H1 (cell line): ENCODE measurements around the gene TRIM38. TPM values are rescaled to one million over a fixed set of nuclear protein-coding genes. Genes with fewer than 3 reads are reported as not detected.

Experiments
- CTCF ChIA-PET: fragments of 300-600 bp; sonication (Branson Sonifier 250); formaldehyde crosslinking; loops from one replicate; lab custom pipeline; 2021; ENCODE audit not compliant: partially characterized antibody; lab: Charles Lee
- POLR2A ChIA-PET: fragments of 300-600 bp; sonication (Branson Sonifier 250); formaldehyde crosslinking; loops from one replicate; lab custom pipeline; 2021; ENCODE audit warnings: inconsistent platforms; ENCODE audit not compliant: partially characterized antibody; lab: Charles Lee
- DNase-seq, 2 experiments: peaks; one replicate each; pipeline versions ENCODE4 v3.0.0 to v3.0.0-alpha.2; 2010 to 2022; ENCODE audit warnings: low spot score in 2 of 2, low read depth in 1 of 2, mixed read lengths in 1 of 2
- FAIRE-seq: peaks from 2 replicates; lab custom pipeline; 2011; peaks lifted over from hg19 to GRCh38; lab: Jason Lieb, UNC
- H2AFZ ChIP-seq: 2 replicates; pipeline ENCODE4 v1.8.1; 2012; ENCODE audit warnings: low read length, inconsistent platforms
- H2AK5ac ChIP-seq: 2 replicates; pipeline ENCODE4 v1.6.1; 2013; ENCODE audit warnings: low read depth, low read length
- H2BK120ac ChIP-seq: replicated peaks from 2 replicates; pipeline ENCODE3; 2013; ENCODE audit warnings: low read depth, low read length, inconsistent platforms
- H2BK12ac ChIP-seq: 2 replicates; pipeline ENCODE4 v1.6.1; 2013; ENCODE audit warnings: low read depth, low read length
- H2BK15ac ChIP-seq: 2 replicates; pipeline ENCODE4 v1.6.1; 2013; ENCODE audit warnings: low read length
- H2BK20ac ChIP-seq: 2 replicates; pipeline ENCODE4 v1.6.1; 2013; ENCODE audit warnings: low read length
- H2BK5ac ChIP-seq: 2 replicates; pipeline ENCODE4 v1.6.1; 2013; ENCODE audit warnings: low read depth, low read length
- H3K14ac ChIP-seq: 2 replicates; pipeline ENCODE4 v1.6.1; 2013; ENCODE audit warnings: inconsistent platforms; ENCODE audit not compliant: insufficient read length
- H3K18ac ChIP-seq: 2 replicates; pipeline ENCODE4 v1.6.1; 2013; ENCODE audit warnings: low read length; ENCODE audit errors: extremely low read depth
- H3K23ac ChIP-seq: 2 replicates; pipeline ENCODE4 v1.6.1; 2013; ENCODE audit warnings: inconsistent platforms; ENCODE audit not compliant: insufficient read length
- H3K23me2 ChIP-seq: 2 replicates; pipeline ENCODE4 v1.6.1; 2013; ENCODE audit warnings: low read depth, low read length
- H3K27ac ChIP-seq: 2 replicates; pipeline ENCODE4 v1.6.1; 2011; ENCODE audit warnings: low read depth, low read length, inconsistent platforms
- H3K27me3 ChIP-seq, 4 experiments: replicated peaks in 1 of 4; 1 replicate in 1 of 4; 2 replicates in 3 of 4; pipeline versions ENCODE4 v1.6.1 to v1.8.1; 2011 to 2013; ENCODE audit warnings: low read length in 3 of 4, mild to moderate bottlenecking in 3 of 4, inconsistent platforms in 2 of 4, mixed read lengths in 2 of 4, moderate library complexity in 1 of 4; ENCODE audit not compliant: control insufficient read depth in 3 of 4, insufficient read depth in 3 of 4; ENCODE audit errors: extremely low read depth in 1 of 4
- H3K36me3 ChIP-seq, 4 experiments: 2 replicates each; pipeline versions ENCODE4 v1.6.1 to v1.8.1; 2011 to 2013; ENCODE audit warnings: mild to moderate bottlenecking in 4 of 4, low read length in 3 of 4, moderate library complexity in 2 of 4, control low read depth in 1 of 4, inconsistent platforms in 1 of 4; ENCODE audit not compliant: insufficient read depth in 4 of 4, control insufficient read depth in 2 of 4
- H3K4ac ChIP-seq: replicated peaks from 2 replicates; pipeline ENCODE3; 2013; ENCODE audit warnings: low read length, low read depth, mixed read lengths, inconsistent platforms; ENCODE audit not compliant: insufficient read length
- H3K4me1 ChIP-seq, 4 experiments: replicated peaks in 1 of 4; 1 replicate in 1 of 4; 2 replicates in 3 of 4; pipeline versions ENCODE4 v1.6.1 to v1.8.1; 2011 to 2013; ENCODE audit warnings: low read length in 3 of 4, inconsistent platforms in 2 of 4, mixed read lengths in 1 of 4; ENCODE audit not compliant: insufficient read depth in 4 of 4, control insufficient read depth in 3 of 4
- H3K4me2 ChIP-seq, 2 experiments: 2 replicates each; pipeline versions ENCODE4 v1.6.1 to v1.8.1; 2011 to 2013; ENCODE audit warnings: low read depth in 2 of 2, low read length in 2 of 2, control low read depth in 1 of 2, inconsistent platforms in 1 of 2, mild to moderate bottlenecking in 1 of 2; ENCODE audit not compliant: insufficient read depth in 1 of 2
- H3K4me3 ChIP-seq, 4 experiments: fragments of 200-600, 300-600 bp in 1 of 4; sonication (generic), shearing (Covaris generic), sonication (Bioruptor Twin) in 1 of 4; 2 replicates each; pipeline versions ENCODE4 v1.5.1 to v1.8.1; 2011 to 2016; ENCODE audit warnings: low read length in 4 of 4, low read depth in 3 of 4, control low read depth in 2 of 4, inconsistent platforms in 2 of 4, mild to moderate bottlenecking in 2 of 4, mixed read lengths in 1 of 4, moderate library complexity in 1 of 4; ENCODE audit not compliant: insufficient read depth in 2 of 4; ENCODE audit errors: extremely low read depth in 1 of 4
- H3K56ac ChIP-seq: replicated peaks from 2 replicates; pipeline ENCODE3; 2013; ENCODE audit warnings: low read depth, mild to moderate bottlenecking, mixed read lengths, low read length, inconsistent platforms; ENCODE audit not compliant: insufficient read length
- H3K79me1 ChIP-seq: 2 replicates; pipeline ENCODE4 v1.6.1; 2013; ENCODE audit warnings: low read depth, low read length, control low read depth
- H3K79me2 ChIP-seq, 2 experiments: 2 replicates each; pipeline versions ENCODE4 v1.6.1 to v1.8.1; 2012 to 2013; ENCODE audit warnings: low read length in 2 of 2, mild to moderate bottlenecking in 2 of 2, inconsistent platforms in 1 of 2; ENCODE audit not compliant: insufficient read depth in 2 of 2, control insufficient read depth in 1 of 2
- H3K9ac ChIP-seq, 4 experiments: replicated peaks in 1 of 4; 1 replicate in 1 of 4; 2 replicates in 3 of 4; pipeline versions ENCODE4 v1.6.1 to v1.8.1; 2011 to 2013; ENCODE audit warnings: low read depth in 3 of 4, low read length in 3 of 4, control low read depth in 2 of 4, mild to moderate bottlenecking in 2 of 4, moderate library complexity in 2 of 4, inconsistent platforms in 1 of 4; ENCODE audit errors: extremely low read depth in 1 of 4
- H3K9me3 ChIP-seq, 2 experiments: 2 replicates each; pipeline versions ENCODE4 v1.6.1 to v1.8.1; 2012 to 2013; ENCODE audit warnings: mild to moderate bottlenecking in 2 of 2, moderate library complexity in 2 of 2, control low read depth in 1 of 2, inconsistent platforms in 1 of 2, low read depth in 1 of 2, low read length in 1 of 2, mixed read lengths in 1 of 2; ENCODE audit not compliant: insufficient read depth in 2 of 2
- H4K20me1 ChIP-seq, 2 experiments: replicated peaks in 1 of 2; 2 replicates each; pipeline versions ENCODE3 to v1.8.1; 2011 to 2013; ENCODE audit warnings: inconsistent platforms in 2 of 2, low read length in 2 of 2, mild to moderate bottlenecking in 1 of 2; ENCODE audit not compliant: insufficient read depth in 2 of 2, control insufficient read depth in 1 of 2
- H4K5ac ChIP-seq: 2 replicates; pipeline ENCODE4 v1.6.1; 2013; ENCODE audit warnings: low read length, low read depth, mixed read lengths, inconsistent platforms; ENCODE audit not compliant: insufficient read length
- H4K8ac ChIP-seq: 2 replicates; pipeline ENCODE4 v1.8.0; 2013; ENCODE audit warnings: mild to moderate bottlenecking, moderate library complexity, low read length, inconsistent platforms; ENCODE audit not compliant: insufficient read depth; ENCODE audit errors: extremely low read depth
- H4K91ac ChIP-seq: replicated peaks from 2 replicates; pipeline ENCODE3; 2013; ENCODE audit warnings: low read length, mixed read lengths, inconsistent platforms; ENCODE audit not compliant: insufficient read length
- ASH2L ChIP-seq: fragments of 200-600, 300-600 bp; sonication (generic); IDR thresholded peaks from one replicate; pipeline ENCODE4 v1.7.1; 2017; ENCODE audit warnings: low read length
- BACH1 ChIP-seq: IDR thresholded peaks from 2 replicates; pipeline ENCODE4 v1.6.1; 2012; ENCODE audit warnings: low read length, improper control_type of control experiment
- CBX8 ChIP-seq: fragments of 300-800, 300-1000 bp; sonication (generic); IDR thresholded peaks from 2 replicates; pipeline ENCODE4 v1.7.1; 2016; ENCODE audit warnings: low read depth, low read length, borderline replicate concordance
- CEBPB ChIP-seq: IDR thresholded peaks from 2 replicates; pipeline ENCODE4 v1.6.1; 2012; ENCODE audit warnings: low read depth, low read length
- GTF2F1 ChIP-seq: IDR thresholded peaks from 2 replicates; pipeline ENCODE4 v1.6.1; 2012; ENCODE audit warnings: low read depth, low read length, improper control_type of control experiment, borderline replicate concordance
- HDAC2 ChIP-seq, 2 experiments: fragments of 300-600 bp in 1 of 2; sonication (generic) in 1 of 2; IDR thresholded peaks; 2 replicates each; pipeline ENCODE4 v1.6.1; 2011 to 2012; ENCODE audit warnings: low read depth in 2 of 2, low read length in 2 of 2, mild to moderate bottlenecking in 2 of 2, moderate library complexity in 2 of 2, borderline replicate concordance in 1 of 2, inconsistent platforms in 1 of 2
- MAFK ChIP-seq: IDR thresholded peaks from 2 replicates; pipeline ENCODE4 v1.6.1; 2012; ENCODE audit warnings: low read depth, mild to moderate bottlenecking, improper control_type of control experiment, low read length
- NANOG ChIP-seq: IDR thresholded peaks from 2 replicates; pipeline ENCODE4 v1.6.1; 2011; ENCODE audit warnings: low read length, low read depth, mild to moderate bottlenecking, inconsistent platforms; ENCODE audit not compliant: insufficient read depth, poor library complexity, severe bottlenecking
- PHF8 ChIP-seq: fragments of 200-600 bp; sonication (generic); conservative IDR thresholded peaks from 2 replicates; pipeline ENCODE4 v1.7.1; 2012; ENCODE audit warnings: low read depth, mild to moderate bottlenecking, inconsistent platforms, low read length, moderate library complexity
- RAD21 ChIP-seq, 2 experiments: IDR thresholded peaks in 1 of 2; conservative IDR thresholded peaks in 1 of 2; 2 replicates each; pipeline ENCODE4 v1.6.1; 2011; ENCODE audit warnings: low read depth in 2 of 2, low read length in 2 of 2, improper control_type of control experiment in 1 of 2, inconsistent platforms in 1 of 2, mild to moderate bottlenecking in 1 of 2, moderate library complexity in 1 of 2
- SIX5 ChIP-seq: IDR thresholded peaks from 2 replicates; pipeline ENCODE4 v1.6.1; 2011; ENCODE audit warnings: mild to moderate bottlenecking, low read depth, low read length
- SP4 ChIP-seq: IDR thresholded peaks from 2 replicates; pipeline ENCODE4 v1.6.1; 2012; ENCODE audit warnings: low read length, inconsistent platforms
- TBP ChIP-seq: IDR thresholded peaks from 2 replicates; pipeline ENCODE4 v1.6.1; 2011; ENCODE audit warnings: low read depth, low read length, improper control_type of control experiment
- ZNF274 ChIP-seq: IDR thresholded peaks from 2 replicates; pipeline ENCODE4 v1.7.0; 2012; ENCODE audit warnings: low read length, borderline replicate concordance; ENCODE audit errors: extremely low read depth
- WGBS, 2 experiments: shearing (Covaris generic) in 1 of 2; methylation state at CpG; one replicate each; pipeline versions ENCODE4 v1.1.6 to v1.1.7; 2013 to 2015; ENCODE audit warnings: low lambda C conversion rate in 2 of 2, mixed read lengths in 2 of 2, inconsistent platforms in 1 of 2, low coverage in 1 of 2, missing lambda C conversion rate in 1 of 2; ENCODE audit not compliant: insufficient replicate concordance in 2 of 2, insufficient coverage in 1 of 2, insufficient read length in 1 of 2; ENCODE audit errors: extremely low coverage in 1 of 2, missing lambda C conversion rate in 1 of 2; 5-methylcytosine and 5-hydroxymethylcytosine counted together
- polyA plus RNA-seq, 7 experiments: library from polyadenylated mRNA; depleted of rRNA in 3 of 7; stranded (reverse) in 5 of 7; unstranded in 2 of 7; fragments of >200 nt in 5 of 7; fragments of 200-250 nt in 2 of 7; gene quantifications; 1 replicate in 5 of 7; 2 replicates in 1 of 7; 4 replicates in 1 of 7; pipeline versions ENCODE4 v1.2.1 to v1.2.3, GENCODE V29; 2011 to 2013; ENCODE audit warnings: missing spikeins in 2 of 7, mixed read lengths in 2 of 7
- total RNA-seq: library from RNA; stranded (reverse); fragmentation: NEBNext Ultra II Directional; extraction: Animal tissue kit (Norgen Biotek cat#: 25700); gene quantifications from 2 replicates; pipeline ENCODE4 v1.2.1, GENCODE V29; 2021

TRIM38 gene
- total and polyA plus RNA-seq, 2 of the 8 experiments (the other 6 are each of a cell fraction or from before 2014, with no cell fraction given) = 0.43 to 0.56 TPM

DNA sequence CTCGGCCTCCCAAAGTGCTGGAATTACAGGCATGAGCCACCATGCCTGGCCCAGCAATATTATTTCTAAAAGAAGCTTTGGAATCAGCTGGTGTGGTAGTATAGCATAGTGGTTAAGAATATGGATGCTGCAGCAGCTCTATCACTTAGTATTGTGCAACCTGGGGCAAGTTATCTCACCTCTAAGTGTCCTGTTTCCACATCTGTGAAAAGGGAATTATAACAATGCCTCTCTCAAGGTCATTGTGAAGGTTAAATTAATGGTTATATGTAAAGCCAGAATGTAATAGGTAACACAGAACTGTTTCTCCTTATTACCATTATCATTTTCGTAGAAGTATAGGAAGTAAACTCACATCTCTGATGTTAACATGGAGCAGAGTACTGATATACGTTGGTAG lies 46.3 kb upstream of the TRIM38 start:
- H3K79me1 ChIP-seq = no peaks in the 10 kb centered on the region
- no peak overlapping the region for H3K4me2 ChIP-seq
- 92% methylated on average over 3 of the region's 3 CpGs; no CpG with 5 or more reads in 1 of the 2 experiments for WGBS, 2 experiments
- H2AK5ac ChIP-seq = no peak overlapping the region
- no peaks in the 10 kb centered on the region for H3K36me3 ChIP-seq
- ChIA-PET CTCF (interaction anchor here (1.4 kb wide), 1 partner anchor 24 kb away, joined by 3 read pairs; no protein-coding TSS in a partner anchor), POLR2A (no interaction called here)
- H3K9me3 ChIP-seq = no peaks in the 10 kb centered on the region
- no peak overlapping the region for H4K5ac ChIP-seq
- H3K27me3 ChIP-seq = no peaks in the 10 kb centered on the region
- no peak overlapping the region for H2BK15ac ChIP-seq
- no peak overlapping the region for H3K4me3 ChIP-seq
- no peak overlapping the region for H3K14ac ChIP-seq
- H2AFZ ChIP-seq = no peak overlapping the region
- FAIRE-seq (no peak), DNase-seq (no peak)
- no peaks in the 10 kb centered on the region for H3K4me1 ChIP-seq
- no peak overlapping the region for H3K9ac ChIP-seq
- no peak overlapping the region for H4K8ac ChIP-seq
- no peak overlapping the region for H2BK20ac ChIP-seq
- H4K20me1 ChIP-seq = no peaks in the 10 kb centered on the region
- H4K91ac ChIP-seq = no peak overlapping the region
- no peak overlapping the region for H2BK12ac ChIP-seq
- H3K23me2 ChIP-seq = no peaks in the 10 kb centered on the region
- H3K27ac ChIP-seq = no peak overlapping the region
- H3K4ac ChIP-seq = no peak overlapping the region
- no peak overlapping the region for H3K56ac ChIP-seq
- no peak overlapping the region for H2BK120ac ChIP-seq
- H3K23ac ChIP-seq = no peak overlapping the region
- no peak overlapping the region for H2BK5ac ChIP-seq
- H3K79me2 ChIP-seq = no peaks in the 10 kb centered on the region
- H3K18ac ChIP-seq = no peak overlapping the region
- TF ChIP-seq CBX8 (no peak), TBP (no peak), MAFK (no peak), HDAC2 (IDR thresholded peaks at IDR 0.05; ENCODE audit: borderline replicate concordance in 1 of 2, low read depth in 2 of 2, low read length in 2 of 2) (no peak), ASH2L (no peak), GTF2F1 (no peak), NANOG (no peak), CEBPB (no peak), PHF8 (no peak), ZNF274 (no peak), SIX5 (no peak), SP4 (no peak), RAD21 (IDR thresholded peaks at IDR 0.05 in 1 of 2, conservative IDR thresholded peaks at IDR 0.05 in 1 of 2; ENCODE audit: low read depth in 2 of 2, low read length in 2 of 2) (no peak), BACH1 (no peak)
